ENCODE data around the gene LBHD1. TPM values are rescaled to one million over a fixed set of nuclear protein-coding genes. Genes with fewer than 3 reads are reported as not detected.
A peak's percentile ranks its signal among the peaks of the same experiment; 100 is the strongest.
"Not testable (repeated sequence)": the region's sequence is repeated elsewhere in the genome, so short reads cannot be mapped to it uniquely, and the experiment has no call there.

LBHD1 gene
- total RNA-seq, 1 donor from 2014 or later = 1.0 TPM

DNA sequence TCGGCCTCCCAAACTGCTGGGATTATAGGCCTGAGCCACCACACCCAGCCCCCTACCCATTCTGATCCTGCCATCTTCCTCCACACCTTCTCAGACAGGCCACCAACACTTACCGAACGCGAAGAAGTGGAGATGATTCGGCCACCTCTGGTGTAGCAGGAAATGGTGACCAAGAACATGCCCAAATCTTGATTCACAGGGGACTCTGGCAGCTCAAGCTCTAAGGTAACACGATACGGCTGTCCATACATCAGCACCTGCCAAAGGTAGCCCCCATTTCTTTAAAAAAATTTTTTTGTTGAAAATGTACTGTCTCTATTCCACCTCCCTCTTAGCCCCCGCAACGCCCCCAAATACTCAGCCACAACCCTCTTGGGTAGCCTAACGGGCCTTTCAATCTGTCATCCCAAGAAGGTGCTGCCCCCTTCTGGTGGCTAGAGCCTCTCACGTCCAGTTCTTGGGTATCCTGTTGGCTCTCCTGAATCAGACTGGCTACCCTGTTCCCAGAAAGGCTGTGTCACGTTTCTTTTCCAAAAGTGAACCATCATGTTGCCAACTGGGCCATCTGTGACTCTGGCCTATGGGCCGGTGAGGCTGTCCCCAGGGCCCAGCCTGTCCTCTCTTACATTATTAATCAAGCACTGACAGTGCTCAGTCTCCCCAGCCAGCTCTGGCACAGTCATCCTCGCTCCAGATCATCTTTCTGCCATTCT, 22.5 kb upstream of the LBHD1 start:
- H3K9me3 ChIP-seq (ENCODE audit: control insufficient read depth in 3 of 3, low read length in 3 of 3) = no peaks in the 10 kb centered on the region
- peak overlapping the region; percentile 52 for H3K27ac ChIP-seq (ENCODE audit: low read depth, low read length)
- H3K36me3 ChIP-seq (ENCODE audit: control insufficient read depth in 3 of 3, insufficient read depth in 3 of 3, low read length in 3 of 3) = peaks cover 24 to 28% (median 26%) of the 10 kb centered on the region in 3 donors
- peaks cover 16 to 24% (median 22%) of the 10 kb centered on the region in 3 donors for H3K4me1 ChIP-seq (ENCODE audit: control insufficient read depth in 3 of 3, insufficient read depth in 3 of 3, low read length in 3 of 3)
- H3K27me3 ChIP-seq (ENCODE audit: control insufficient read depth in 3 of 3, insufficient read depth in 3 of 3, low read length in 3 of 3) = no peaks in the 10 kb centered on the region
- H3K4me3 ChIP-seq (ENCODE audit: low read length in 3 of 3) = peak overlapping the region in 1 of 3 donors; percentile 27
- peak overlapping the region in 2 of 3 donors; percentile 10 to 62 for H3K9ac ChIP-seq (ENCODE audit: low read depth in 1 of 3, low read length in 3 of 3)

DNA sequence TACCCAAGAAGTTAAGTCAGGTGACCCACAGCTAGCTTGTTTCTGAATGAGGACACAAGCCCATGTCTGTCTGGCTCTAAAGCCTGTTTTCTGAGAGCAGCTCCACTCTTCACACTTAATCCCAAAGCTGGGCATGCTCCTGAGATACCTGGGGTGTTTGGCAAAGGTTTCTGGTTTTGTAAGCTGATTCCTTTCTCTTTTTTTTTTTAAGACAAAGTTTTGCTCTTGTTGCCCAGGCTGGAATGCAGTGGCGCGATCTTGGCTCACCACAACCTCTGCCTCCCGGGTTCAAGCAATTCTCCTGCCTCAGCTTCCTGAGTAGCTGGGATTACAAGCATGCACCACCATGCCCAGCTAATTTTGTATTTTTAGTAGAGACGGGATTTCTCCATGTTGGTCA, 21.6 kb upstream of the LBHD1 start:
- not testable (repeated sequence) for H3K27ac ChIP-seq (ENCODE audit: low read depth, low read length); H3K9me3 ChIP-seq (ENCODE audit: control insufficient read depth in 3 of 3, low read length in 3 of 3)

DNA sequence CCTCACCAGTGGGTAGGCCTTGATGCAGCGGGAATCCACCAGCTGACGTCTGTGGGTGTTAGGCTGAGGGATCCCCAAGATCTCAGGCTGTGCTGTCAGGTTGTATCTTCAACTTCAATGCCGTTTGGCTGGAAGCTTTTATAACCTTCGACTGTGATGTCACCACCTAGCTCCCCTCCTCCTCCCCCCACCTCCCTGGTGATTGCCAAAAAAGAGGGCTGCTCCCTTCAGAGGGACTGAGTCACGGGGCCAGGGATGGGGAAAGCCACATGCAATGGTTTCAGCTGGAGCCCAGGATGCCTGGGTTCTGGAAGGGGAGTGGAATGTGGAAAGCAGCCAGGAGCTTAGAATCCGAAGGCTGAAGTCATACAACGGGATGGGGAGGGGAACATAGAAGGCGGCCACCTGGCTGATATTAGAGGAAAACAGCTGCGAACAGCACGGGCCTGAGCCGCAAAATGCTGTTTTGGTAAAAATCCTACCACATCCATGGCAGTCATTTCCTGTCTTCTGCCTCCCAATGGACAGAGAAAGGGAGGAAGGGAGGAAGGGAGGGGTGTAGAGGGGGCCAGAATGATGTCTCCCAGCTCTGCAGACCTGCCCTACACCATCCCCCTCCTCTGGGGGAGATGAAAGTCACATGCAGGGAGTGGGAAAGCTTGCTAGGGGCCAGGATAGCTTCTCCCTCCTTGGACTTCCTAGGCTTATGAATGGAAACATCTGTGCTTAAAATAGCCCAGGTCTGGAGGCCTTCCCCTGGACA, 17.5 kb upstream of the LBHD1 start, which contains the start of gene LRRN4CL:
TSS of gene LRRN4CL (minus strand) at position 110 of the 763 bp plus-strand sequence. CDS start 1,022 bp downstream, outside the sequence.
- H3K27ac ChIP-seq (ENCODE audit: low read depth, low read length) = peak within 1 kb of the TSS; percentile 54
- peaks cover 0 to 13% (median 8%) of the 10 kb centered on the region in 3 donors for H3K27me3 ChIP-seq (ENCODE audit: control insufficient read depth in 3 of 3, insufficient read depth in 3 of 3, low read length in 3 of 3)
- H3K9ac ChIP-seq (ENCODE audit: low read depth in 1 of 3, low read length in 3 of 3) = peak within 1 kb of the TSS; percentile 32 to 73 (median 54)
- peaks cover 17 to 29% (median 24%) of the 10 kb centered on the region in 3 donors for H3K4me1 ChIP-seq (ENCODE audit: control insufficient read depth in 3 of 3, insufficient read depth in 3 of 3, low read length in 3 of 3)
- H3K4me3 ChIP-seq (ENCODE audit: low read length in 3 of 3) = peak within 1 kb of the TSS; percentile 50 to 66 (median 64)
- peaks cover 24 to 28% (median 26%) of the 10 kb centered on the region in 3 donors for H3K36me3 ChIP-seq (ENCODE audit: control insufficient read depth in 3 of 3, insufficient read depth in 3 of 3, low read length in 3 of 3)
- H3K9me3 ChIP-seq (ENCODE audit: control insufficient read depth in 3 of 3, low read length in 3 of 3) = no peaks in the 10 kb centered on the region

More for the DNA sequence above, 21.6 kb upstream of the LBHD1 start:
- not testable (repeated sequence) for H3K27me3 ChIP-seq (ENCODE audit: control insufficient read depth in 3 of 3, insufficient read depth in 3 of 3, low read length in 3 of 3); H3K9ac ChIP-seq (ENCODE audit: low read depth in 1 of 3, low read length in 3 of 3); H3K4me3 ChIP-seq (ENCODE audit: low read length in 3 of 3)
- H3K4me1 ChIP-seq (ENCODE audit: control insufficient read depth in 3 of 3, insufficient read depth in 3 of 3, low read length in 3 of 3) = peaks cover 21 to 30% (median 29%) of the 10 kb centered on the region in 3 donors
- peaks cover 24 to 28% (median 26%) of the 10 kb centered on the region in 3 donors for H3K36me3 ChIP-seq (ENCODE audit: control insufficient read depth in 3 of 3, insufficient read depth in 3 of 3, low read length in 3 of 3)

DNA sequence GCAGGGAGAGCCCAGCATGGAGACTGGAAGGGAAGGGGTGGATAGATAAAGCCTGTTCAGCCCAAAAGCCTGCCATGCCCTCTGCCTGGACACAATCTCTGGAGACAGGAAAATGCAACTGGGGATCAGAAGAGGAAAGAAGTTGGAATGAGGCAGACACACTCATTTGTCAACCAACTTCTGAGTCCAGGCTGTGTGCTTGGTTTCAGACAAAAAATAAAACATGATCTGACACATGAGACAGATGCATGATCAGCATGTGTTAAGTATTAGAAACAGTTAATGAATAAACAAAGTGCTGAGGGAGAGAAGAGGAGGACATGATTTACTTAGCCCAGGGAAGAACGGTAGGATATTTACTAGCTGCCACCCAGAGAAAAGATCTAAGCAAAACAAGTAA, 16.4 kb upstream of the LBHD1 start:
- no peaks in the 10 kb centered on the region for H3K9me3 ChIP-seq (ENCODE audit: control insufficient read depth in 3 of 3, low read length in 3 of 3)
- peak overlapping the region; percentile 11 to 66 (median 35) for H3K4me3 ChIP-seq (ENCODE audit: low read length in 3 of 3)
- peak overlapping the region in 1 of 3 donors; percentile 46 for H3K9ac ChIP-seq (ENCODE audit: low read depth in 1 of 3, low read length in 3 of 3)
- no peak overlapping the region for H3K27ac ChIP-seq (ENCODE audit: low read depth, low read length)
- peaks cover 0 to 13% (median 8%) of the 10 kb centered on the region in 3 donors for H3K27me3 ChIP-seq (ENCODE audit: control insufficient read depth in 3 of 3, insufficient read depth in 3 of 3, low read length in 3 of 3)
- H3K4me1 ChIP-seq (ENCODE audit: control insufficient read depth in 3 of 3, insufficient read depth in 3 of 3, low read length in 3 of 3) = peaks cover 14 to 24% (median 21%) of the 10 kb centered on the region in 3 donors
- peaks cover 24 to 27% (median 26%) of the 10 kb centered on the region in 3 donors for H3K36me3 ChIP-seq (ENCODE audit: control insufficient read depth in 3 of 3, insufficient read depth in 3 of 3, low read length in 3 of 3)

DNA sequence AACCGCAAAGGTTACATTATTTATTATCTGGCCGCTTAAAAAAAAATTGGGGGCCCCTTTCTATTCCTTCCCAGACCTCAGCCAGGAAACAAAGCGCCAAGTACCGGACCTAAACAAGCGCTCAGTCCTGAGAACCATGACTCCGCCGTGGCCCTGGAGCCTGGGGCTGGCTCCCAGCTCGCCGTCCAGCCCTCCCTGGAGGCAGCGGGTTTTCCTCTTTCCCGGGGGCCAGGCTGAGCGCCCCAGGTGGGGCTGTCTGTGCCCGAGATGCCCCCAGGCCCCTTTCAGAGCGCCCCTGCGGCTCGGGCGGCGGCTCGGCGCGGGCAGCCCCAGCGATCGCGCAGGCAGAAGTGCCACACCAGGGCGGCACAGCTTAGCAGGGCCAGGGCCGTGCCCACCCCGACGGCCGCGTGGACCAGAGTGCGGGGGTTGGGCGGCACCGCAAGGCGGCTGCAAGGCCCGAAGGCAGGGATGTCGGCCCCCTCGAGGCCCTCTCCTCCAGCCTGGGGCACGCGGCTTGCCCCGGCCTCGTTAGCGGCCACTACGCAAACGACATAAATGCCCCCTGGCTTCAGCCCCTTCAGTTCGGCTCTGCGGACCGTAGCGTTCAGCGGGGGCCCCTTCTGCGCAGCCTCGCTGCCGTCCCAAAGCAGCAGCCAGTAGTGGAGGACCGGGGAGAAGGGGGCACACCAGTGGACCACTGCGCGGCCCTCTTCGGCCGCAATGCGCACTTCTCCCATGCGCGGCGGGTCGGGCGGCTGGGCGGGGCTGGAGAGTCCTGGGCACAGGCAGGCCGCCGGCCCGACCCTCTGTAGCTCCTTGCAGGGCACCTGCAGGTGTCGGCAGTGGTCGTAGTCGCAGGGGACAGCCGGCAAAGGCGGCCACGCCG, 15.7 kb upstream of the LBHD1 start:
- H3K27me3 ChIP-seq (ENCODE audit: control insufficient read depth in 3 of 3, insufficient read depth in 3 of 3, low read length in 3 of 3) = peaks cover 0 to 13% (median 8%) of the 10 kb centered on the region in 3 donors
- peak overlapping the region; percentile 11 to 66 (median 35) for H3K4me3 ChIP-seq (ENCODE audit: low read length in 3 of 3)
- no peaks in the 10 kb centered on the region for H3K9me3 ChIP-seq (ENCODE audit: control insufficient read depth in 3 of 3, low read length in 3 of 3)
- H3K27ac ChIP-seq (ENCODE audit: low read depth, low read length) = no peak overlapping the region
- peak overlapping the region in 1 of 3 donors; percentile 46 for H3K9ac ChIP-seq (ENCODE audit: low read depth in 1 of 3, low read length in 3 of 3)
- H3K4me1 ChIP-seq (ENCODE audit: control insufficient read depth in 3 of 3, insufficient read depth in 3 of 3, low read length in 3 of 3) = peaks cover 14 to 24% (median 21%) of the 10 kb centered on the region in 3 donors
- peaks cover 21 to 22% (median 21%) of the 10 kb centered on the region in 3 donors for H3K36me3 ChIP-seq (ENCODE audit: control insufficient read depth in 3 of 3, insufficient read depth in 3 of 3, low read length in 3 of 3)

DNA sequence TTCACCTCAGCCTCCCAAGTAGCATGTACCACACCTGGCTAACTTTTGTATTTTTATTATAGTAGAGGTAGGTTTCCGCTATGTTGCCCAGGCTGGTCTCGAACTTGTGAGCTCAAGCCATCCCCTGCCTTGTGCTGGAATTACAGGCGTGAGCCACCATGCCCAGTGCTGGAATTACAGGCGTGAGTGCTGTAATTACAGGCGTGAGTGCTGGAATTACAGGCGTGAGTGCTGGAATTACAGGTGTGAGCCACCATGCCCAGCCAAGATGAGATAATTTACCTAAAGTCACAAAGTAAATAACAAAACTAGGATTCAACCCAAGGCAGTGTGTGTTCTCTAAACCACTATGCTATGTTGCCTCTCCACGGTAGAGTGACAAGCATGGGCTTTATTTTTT, 10.5 kb upstream of the LBHD1 start:
- Histone ChIP-seq H3K4me3 (ENCODE audit: low read length in 3 of 3) (no peak overlapping the region), H3K27ac (ENCODE audit: low read depth, low read length) (no peak overlapping the region), H3K9ac (ENCODE audit: low read depth in 1 of 3, low read length in 3 of 3) (no peak overlapping the region), H3K27me3 (ENCODE audit: control insufficient read depth in 3 of 3, insufficient read depth in 3 of 3, low read length in 3 of 3) (peaks cover 0 to 1% (median 0%) of the 10 kb centered on the region in 3 donors), H3K9me3 (ENCODE audit: control insufficient read depth in 3 of 3, low read length in 3 of 3) (no peaks in the 10 kb centered on the region), H3K36me3 (ENCODE audit: control insufficient read depth in 3 of 3, insufficient read depth in 3 of 3, low read length in 3 of 3) (peaks cover 6 to 7% (median 6%) of the 10 kb centered on the region in 3 donors), H3K4me1 (ENCODE audit: control insufficient read depth in 3 of 3, insufficient read depth in 3 of 3, low read length in 3 of 3) (peaks cover 9 to 23% (median 18%) of the 10 kb centered on the region in 3 donors)

DNA sequence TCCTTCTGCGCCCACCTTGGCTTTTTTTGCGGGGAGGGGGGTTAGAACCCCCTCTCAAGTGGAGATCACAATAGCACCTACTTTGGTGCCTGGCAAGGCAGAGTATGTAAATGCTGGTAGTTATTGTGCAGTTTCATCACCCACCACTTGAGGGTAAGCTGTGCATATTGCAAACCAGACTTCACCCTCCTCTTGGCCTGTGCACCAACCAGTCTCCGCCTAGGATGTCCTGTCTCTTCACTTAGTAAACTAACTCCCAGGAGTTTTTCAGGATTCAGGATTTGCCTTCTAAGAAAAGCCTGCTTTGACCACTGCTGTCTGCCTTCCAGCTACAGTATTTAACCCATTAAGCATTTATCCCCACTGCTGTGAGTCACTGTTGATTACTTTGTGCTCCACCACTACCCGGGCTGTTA, 8.8 kb upstream of the LBHD1 start:
- Histone ChIP-seq H3K27ac (ENCODE audit: low read depth, low read length) (no peak overlapping the region), H3K27me3 (ENCODE audit: control insufficient read depth in 3 of 3, insufficient read depth in 3 of 3, low read length in 3 of 3) (no peaks in the 10 kb centered on the region), H3K36me3 (ENCODE audit: control insufficient read depth in 3 of 3, insufficient read depth in 3 of 3, low read length in 3 of 3) (peaks cover 14 to 20% (median 16%) of the 10 kb centered on the region in 3 donors), H3K4me1 (ENCODE audit: control insufficient read depth in 3 of 3, insufficient read depth in 3 of 3, low read length in 3 of 3) (peaks cover 24 to 38% (median 29%) of the 10 kb centered on the region in 3 donors), H3K9me3 (ENCODE audit: control insufficient read depth in 3 of 3, low read length in 3 of 3) (no peaks in the 10 kb centered on the region), H3K4me3 (ENCODE audit: low read length in 3 of 3) (peak overlapping the region in 1 of 3 donors; percentile 14), H3K9ac (ENCODE audit: low read depth in 1 of 3, low read length in 3 of 3) (no peak overlapping the region)

DNA sequence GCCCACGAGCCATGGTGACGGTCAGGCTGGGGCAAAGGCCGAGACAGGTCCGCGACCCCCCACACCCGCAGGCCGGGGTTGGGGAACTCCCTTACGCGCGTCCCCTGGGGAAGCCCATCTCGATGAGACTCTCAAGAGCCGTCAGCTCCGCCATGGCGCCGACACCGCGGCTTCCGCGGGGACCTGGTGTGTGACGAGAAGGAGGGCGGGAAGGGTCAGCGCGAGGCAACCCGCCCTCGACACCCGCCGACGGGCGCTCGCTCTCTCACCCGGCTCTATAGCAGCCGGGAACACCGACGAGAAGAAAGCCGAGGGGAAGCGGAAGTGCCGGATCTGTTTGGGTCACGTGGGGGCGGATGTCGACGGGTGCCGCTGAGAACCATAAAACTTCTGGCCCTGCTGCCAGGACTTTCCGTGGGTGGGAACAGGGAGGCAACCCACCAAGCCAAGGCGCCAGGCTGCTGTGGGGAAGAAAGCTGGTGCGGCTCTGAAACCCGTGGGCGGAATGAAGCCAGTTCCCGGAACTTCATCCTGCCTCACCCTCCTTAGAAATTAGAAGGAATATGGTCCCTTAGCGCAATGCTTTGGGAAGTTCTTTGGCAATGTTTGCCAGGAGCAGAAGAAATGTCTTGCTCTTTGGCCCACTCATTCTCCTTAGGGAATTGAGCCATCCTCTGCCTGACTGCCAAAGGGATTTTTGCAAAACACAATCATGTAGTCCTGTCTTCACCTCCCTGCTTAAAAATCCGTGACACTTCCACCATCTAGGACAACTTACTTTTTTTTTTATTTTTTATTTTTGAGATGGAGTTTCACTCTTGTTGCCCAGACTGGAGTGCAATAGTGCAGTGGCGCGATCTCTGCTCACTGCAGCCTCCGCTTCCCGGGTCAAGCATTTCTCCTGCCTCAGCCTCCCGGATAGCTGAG, 7.0 kb upstream of the LBHD1 start, which contains the start of gene UBXN1:
TSS of gene UBXN1 (minus strand) at position 304 of the 927 bp plus-strand sequence. CDS start at position 154, 150 bp downstream.
- no peaks in the 10 kb centered on the region for H3K9me3 ChIP-seq (ENCODE audit: control insufficient read depth in 3 of 3, low read length in 3 of 3)
- no peaks in the 10 kb centered on the region for H3K27me3 ChIP-seq (ENCODE audit: control insufficient read depth in 3 of 3, insufficient read depth in 3 of 3, low read length in 3 of 3)
- H3K9ac ChIP-seq (ENCODE audit: low read depth in 1 of 3, low read length in 3 of 3) = peak within 1 kb of the TSS; percentile 91 to 99 (median 97)
- peaks cover 14 to 27% (median 16%) of the 10 kb centered on the region in 3 donors for H3K36me3 ChIP-seq (ENCODE audit: control insufficient read depth in 3 of 3, insufficient read depth in 3 of 3, low read length in 3 of 3)
- H3K4me3 ChIP-seq (ENCODE audit: low read length in 3 of 3) = peak within 1 kb of the TSS; percentile 78 to 96 (median 93)
- H3K27ac ChIP-seq (ENCODE audit: low read depth, low read length) = peak within 1 kb of the TSS; percentile 80
- peaks cover 24 to 38% (median 29%) of the 10 kb centered on the region in 3 donors for H3K4me1 ChIP-seq (ENCODE audit: control insufficient read depth in 3 of 3, insufficient read depth in 3 of 3, low read length in 3 of 3)
